ENCODE results near the gene WDFY1.

WDFY1 gene

DNA sequence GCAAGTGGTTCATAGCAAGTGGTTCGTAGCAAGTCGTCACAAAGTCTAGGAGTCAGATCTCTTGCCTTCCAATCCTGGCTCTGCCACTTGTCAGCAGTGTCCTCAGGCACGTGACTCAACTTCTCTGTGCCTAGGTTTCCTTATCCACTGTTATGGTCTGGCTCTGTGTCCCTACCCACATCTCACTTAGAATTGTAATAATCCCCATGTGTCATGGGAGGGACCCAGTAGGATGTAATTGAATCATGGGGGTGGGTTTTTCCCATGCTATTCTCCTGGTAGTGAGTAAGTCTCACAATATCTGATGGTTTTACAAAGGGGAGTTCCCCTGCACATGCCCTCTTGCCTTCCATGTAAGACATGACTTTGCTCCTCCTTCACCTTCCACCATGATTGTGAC lies 55.9 kb downstream of the WDFY1 start:
- H3K4me3 ChIP-seq (replicated peaks in 1 of 2; ENCODE audit: low read depth in 2 of 2, low read length in 2 of 2): no peak overlapping the region
- peak in 1 of 2 donors; percentile 11 for DNase-seq (ENCODE audit: low read depth in 2 of 2)
- TF ChIP-seq, protein P1, sequence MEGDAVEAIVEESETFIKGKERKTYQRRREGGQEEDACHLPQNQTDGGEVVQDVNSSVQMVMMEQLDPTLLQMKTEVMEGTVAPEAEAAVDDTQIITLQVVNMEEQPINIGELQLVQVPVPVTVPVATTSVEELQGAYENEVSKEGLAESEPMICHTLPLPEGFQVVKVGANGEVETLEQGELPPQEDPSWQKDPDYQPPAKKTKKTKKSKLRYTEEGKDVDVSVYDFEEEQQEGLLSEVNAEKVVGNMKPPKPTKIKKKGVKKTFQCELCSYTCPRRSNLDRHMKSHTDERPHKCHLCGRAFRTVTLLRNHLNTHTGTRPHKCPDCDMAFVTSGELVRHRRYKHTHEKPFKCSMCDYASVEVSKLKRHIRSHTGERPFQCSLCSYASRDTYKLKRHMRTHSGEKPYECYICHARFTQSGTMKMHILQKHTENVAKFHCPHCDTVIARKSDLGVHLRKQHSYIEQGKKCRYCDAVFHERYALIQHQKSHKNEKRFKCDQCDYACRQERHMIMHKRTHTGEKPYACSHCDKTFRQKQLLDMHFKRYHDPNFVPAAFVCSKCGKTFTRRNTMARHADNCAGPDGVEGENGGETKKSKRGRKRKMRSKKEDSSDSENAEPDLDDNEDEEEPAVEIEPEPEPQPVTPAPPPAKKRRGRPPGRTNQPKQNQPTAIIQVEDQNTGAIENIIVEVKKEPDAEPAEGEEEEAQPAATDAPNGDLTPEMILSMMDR (IDR thresholded peaks at IDR 0.05; ENCODE audit: low read depth, low read length): no peak

- TF ChIP-seq, protein P1 (IDR thresholded peaks at IDR 0.05; ENCODE audit: low read depth, low read length): no peak
- no peak overlapping the region for H3K4me3 ChIP-seq (replicated peaks in 1 of 2; ENCODE audit: low read depth in 2 of 2, low read length in 2 of 2)
- no peak for DNase-seq (ENCODE audit: low read depth in 2 of 2)
Observed at GRCh38 chr2:223888251-223888650, 56.9 kb downstream of the WDFY1 start.

DNA sequence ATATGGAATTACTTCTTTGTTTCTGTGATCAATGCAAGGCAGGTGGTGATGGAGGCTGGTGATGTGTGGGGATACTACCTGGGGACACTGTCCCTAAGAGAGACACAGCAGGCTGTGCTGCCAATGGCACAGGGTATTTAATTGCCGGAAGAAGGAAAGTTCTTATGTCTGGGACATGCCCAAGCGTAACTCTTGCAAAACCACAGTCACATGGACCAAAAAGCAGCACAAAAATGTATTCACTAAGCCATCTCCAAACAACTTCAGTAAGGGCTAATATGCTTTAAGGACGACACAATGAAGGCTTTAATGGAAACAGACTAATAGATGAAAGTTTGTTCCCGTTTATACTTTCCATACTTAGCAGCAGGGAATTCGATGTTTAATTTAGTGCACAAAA lies 58.0 kb downstream of the WDFY1 start:
- TF ChIP-seq, protein P1 (IDR thresholded peaks at IDR 0.05; ENCODE audit: low read depth, low read length): no peak
- H3K4me3 ChIP-seq (replicated peaks in 1 of 2; ENCODE audit: low read depth in 2 of 2, low read length in 2 of 2): no peak overlapping the region
- no peak for DNase-seq (ENCODE audit: low read depth in 2 of 2)

DNA sequence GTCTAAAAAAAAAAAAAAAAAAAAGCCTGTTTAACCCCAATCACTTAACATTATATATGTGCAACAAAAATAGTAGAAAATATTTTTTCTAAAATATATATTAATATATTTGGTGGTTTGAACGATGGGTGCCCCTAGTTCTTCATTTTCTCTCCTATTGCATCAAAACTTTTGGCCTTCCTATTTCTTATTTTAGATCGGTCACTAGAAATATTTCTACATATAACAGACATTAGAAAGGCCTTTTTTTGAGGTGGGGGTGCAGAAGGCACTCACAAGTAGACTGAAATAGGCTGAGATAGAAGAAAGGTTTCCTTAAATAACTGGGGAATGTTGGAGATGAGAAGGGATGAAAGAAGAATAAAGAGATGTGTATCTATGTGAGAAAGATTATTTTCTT lies 58.4 kb downstream of the WDFY1 start:
- no peak for DNase-seq (ENCODE audit: low read depth in 2 of 2)
- TF ChIP-seq, protein P1 (IDR thresholded peaks at IDR 0.05; ENCODE audit: low read depth, low read length): no peak
- H3K4me3 ChIP-seq (replicated peaks in 1 of 2; ENCODE audit: low read depth in 2 of 2, low read length in 2 of 2): no peak overlapping the region

- TF ChIP-seq, protein P1 (IDR thresholded peaks at IDR 0.05; ENCODE audit: low read depth, low read length): no peak
- DNase-seq (ENCODE audit: low read depth in 2 of 2): peak in 1 of 2 donors; percentile 76
- no peak overlapping the region for H3K4me3 ChIP-seq (replicated peaks in 1 of 2; ENCODE audit: low read depth in 2 of 2, low read length in 2 of 2)
Observed at GRCh38 chr2:223884399-223884798, 60.7 kb downstream of the WDFY1 start.

- TF ChIP-seq, protein P1 (IDR thresholded peaks at IDR 0.05; ENCODE audit: low read depth, low read length): no peak
- no peak overlapping the region for H3K4me3 ChIP-seq (replicated peaks in 1 of 2; ENCODE audit: low read depth in 2 of 2, low read length in 2 of 2)
- no peak for DNase-seq (ENCODE audit: low read depth in 2 of 2)
Observed at GRCh38 chr2:223882715-223883114, 62.4 kb downstream of the WDFY1 start.

- no peak for DNase-seq (ENCODE audit: low read depth in 2 of 2)
- H3K4me3 ChIP-seq (replicated peaks in 1 of 2; ENCODE audit: low read depth in 2 of 2, low read length in 2 of 2): no peak overlapping the region
- TF ChIP-seq, protein P1 (IDR thresholded peaks at IDR 0.05; ENCODE audit: low read depth, low read length): no peak
Observed at GRCh38 chr2:223880796-223881195, 64.3 kb downstream of the WDFY1 start.
